Common myeloid progenitor, CD34-positive (primary cell): ENCODE results near the gene HTR1B.
A peak's percentile ranks its signal among the peaks of the same experiment; 100 is the strongest.

Source experiments
- CTCF ChIA-PET: fragments of 350-600 bp; sonication (Branson Sonifier 250); formaldehyde crosslinking; loops from one replicate; lab custom pipeline; 2021; ENCODE audit warnings: antibody characterized with exemption; lab: Charles Lee
- POLR2A ChIA-PET: fragments of 350-600 bp; sonication (Branson Sonifier 250); formaldehyde crosslinking; loops from one replicate; lab custom pipeline; 2021; ENCODE audit warnings: antibody characterized with exemption; lab: Charles Lee
- DNase-seq, 3 donors: peaks; one replicate each; pipeline versions ENCODE4 v3.0.0 to v3.0.0-alpha.2; 2013
- H3K27ac ChIP-seq, 2 experiments: 1 replicate in 1 of 2; 2 replicates in 1 of 2; pipeline ENCODE4 v1.7.0; 2013; ENCODE audit warnings: inconsistent platforms in 2 of 2, low read length in 2 of 2, mild to moderate bottlenecking in 2 of 2, low read depth in 1 of 2, moderate library complexity in 1 of 2; ENCODE audit not compliant: severe bottlenecking in 2 of 2, insufficient read depth in 1 of 2, poor library complexity in 1 of 2
- H3K27me3 ChIP-seq, 5 experiments: replicated peaks in 2 of 5; 1 replicate in 3 of 5; 2 replicates in 2 of 5; pipeline versions ENCODE4 v1.6.1 to v1.7.0; 2013; ENCODE audit warnings: low read length in 4 of 5, mild to moderate bottlenecking in 2 of 5, moderate library complexity in 2 of 5, inconsistent platforms in 1 of 5; ENCODE audit not compliant: insufficient read depth in 5 of 5, control insufficient read depth in 4 of 5
- H3K36me3 ChIP-seq, 4 experiments: 1 replicate in 2 of 4; 2 replicates in 2 of 4; pipeline versions ENCODE4 v1.6.1 to v1.7.0; 2013; ENCODE audit warnings: low read length in 3 of 4, control low read depth in 1 of 4, mild to moderate bottlenecking in 1 of 4; ENCODE audit not compliant: control insufficient read depth in 4 of 4, insufficient read depth in 4 of 4
- H3K4me1 ChIP-seq, 4 experiments: 1 replicate in 3 of 4; 2 replicates in 1 of 4; pipeline versions ENCODE4 v1.6.1 to v1.7.1; 2013; ENCODE audit warnings: low read length in 3 of 4, mild to moderate bottlenecking in 3 of 4, control low read depth in 1 of 4, inconsistent platforms in 1 of 4, moderate library complexity in 1 of 4; ENCODE audit not compliant: control insufficient read depth in 4 of 4, insufficient read depth in 4 of 4; ENCODE audit errors: control extremely low read depth in 1 of 4
- H3K4me3 ChIP-seq, 7 experiments: 1 replicate in 4 of 7; 2 replicates in 3 of 7; pipeline versions ENCODE4 v1.5.1 to v1.7.0; 2013; ENCODE audit warnings: mild to moderate bottlenecking in 7 of 7, low read length in 6 of 7, moderate library complexity in 6 of 7, inconsistent platforms in 2 of 7, low read depth in 2 of 7, control low read depth in 1 of 7; ENCODE audit not compliant: insufficient read depth in 4 of 7, control insufficient read depth in 1 of 7; ENCODE audit errors: extremely low read depth in 1 of 7
- H3K9me3 ChIP-seq, 5 experiments: 1 replicate in 4 of 5; 2 replicates in 1 of 5; pipeline versions ENCODE4 v1.6.1 to v1.7.1; 2013; ENCODE audit warnings: low read length in 4 of 5, mild to moderate bottlenecking in 2 of 5, inconsistent platforms in 1 of 5, low read depth in 1 of 5, moderate library complexity in 1 of 5; ENCODE audit not compliant: control insufficient read depth in 4 of 5, insufficient read depth in 2 of 5; ENCODE audit errors: control extremely low read depth in 1 of 5
- WGBS: methylation state at CpG from one replicate; pipeline ENCODE4 v1.1.5; 2013; ENCODE audit not compliant: insufficient coverage; 5-methylcytosine and 5-hydroxymethylcytosine counted together

Gene HTR1B

GRCh38 chr6:77456531-77457248 is 6.6 kb downstream of the HTR1B start:
- no peak overlapping the region for H3K27ac ChIP-seq
- WGBS = 80% methylated on average over 1 of the region's 5 CpGs
- DNase-seq = peak in 1 of 3 donors; percentile 28
- H3K27me3 ChIP-seq = peaks cover 0 to 5% (median 2%) of the 10 kb centered on the region in 5 experiments
- no peaks in the 10 kb centered on the region for H3K9me3 ChIP-seq
- POLR2A ChIA-PET = no interaction called here
- CTCF ChIA-PET = interaction anchor here (0.8 to 1.6 kb wide), 4 partner anchors 10 to 765 kb away, joined by 3 to 4 read pairs (median 3); no protein-coding TSS in a partner anchor
- no peak overlapping the region for H3K4me3 ChIP-seq
- H3K4me1 ChIP-seq = peaks cover 0 to 4% (median under 1%) of the 10 kb centered on the region in 4 experiments
- H3K36me3 ChIP-seq = no peaks in the 10 kb centered on the region

GRCh38 chr6:77455271-77455670 is 8.0 kb downstream of the HTR1B start:
- no peak for DNase-seq
- no peaks in the 10 kb centered on the region for H3K36me3 ChIP-seq
- H3K27me3 ChIP-seq = peaks cover 0 to 2% (median 0%) of the 10 kb centered on the region in 5 experiments
- CTCF ChIA-PET = no interaction called here
- POLR2A ChIA-PET = no interaction called here
- no peak overlapping the region for H3K4me3 ChIP-seq
- no peaks in the 10 kb centered on the region for H3K9me3 ChIP-seq
- H3K27ac ChIP-seq = no peak overlapping the region
- peaks cover 0 to 2% (median 0%) of the 10 kb centered on the region in 4 experiments for H3K4me1 ChIP-seq

- 80% methylated on average over 1 of the region's 2 CpGs for WGBS
- no peak overlapping the region for H3K4me3 ChIP-seq
- ChIA-PET POLR2A (no interaction called here), CTCF (no interaction called here)
- H3K27ac ChIP-seq = no peak overlapping the region
- no peaks in the 10 kb centered on the region for H3K9me3 ChIP-seq
- no peaks in the 10 kb centered on the region for H3K36me3 ChIP-seq
- H3K27me3 ChIP-seq = no peaks in the 10 kb centered on the region
- DNase-seq = no peak
- H3K4me1 ChIP-seq = peaks cover 0 to 2% (median 0%) of the 10 kb centered on the region in 4 experiments
Measured at GRCh38 chr6:77454386-77454785, 8.9 kb downstream of the HTR1B start.

DNA sequence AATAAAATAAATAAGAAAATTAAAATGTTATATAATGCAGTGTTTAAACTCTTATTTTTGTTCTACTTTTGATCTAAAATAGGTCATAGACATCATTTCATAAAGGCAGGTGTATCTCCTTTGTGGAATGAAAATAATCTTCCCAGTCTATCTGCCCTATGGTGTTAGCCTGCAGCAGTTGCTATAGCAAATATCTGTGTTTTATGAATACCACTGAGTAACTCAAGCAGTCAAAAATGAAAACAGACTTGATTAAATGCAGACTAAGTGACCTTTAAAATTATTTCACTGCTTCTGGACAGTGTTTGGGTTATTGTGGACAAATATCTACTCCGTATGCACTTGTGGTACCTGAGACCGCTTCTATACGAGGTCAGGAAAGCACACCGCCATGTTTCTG is 11.8 kb downstream of the HTR1B start:
- no peak for DNase-seq
- H3K9me3 ChIP-seq = no peaks in the 10 kb centered on the region
- no peaks in the 10 kb centered on the region for H3K27me3 ChIP-seq
- no peak overlapping the region for H3K4me3 ChIP-seq
- 90% methylated on average over 2 of the region's 4 CpGs for WGBS
- no peaks in the 10 kb centered on the region for H3K4me1 ChIP-seq
- ChIA-PET CTCF (no interaction called here), POLR2A (no interaction called here)
- no peaks in the 10 kb centered on the region for H3K36me3 ChIP-seq
- no peak overlapping the region for H3K27ac ChIP-seq

DNA sequence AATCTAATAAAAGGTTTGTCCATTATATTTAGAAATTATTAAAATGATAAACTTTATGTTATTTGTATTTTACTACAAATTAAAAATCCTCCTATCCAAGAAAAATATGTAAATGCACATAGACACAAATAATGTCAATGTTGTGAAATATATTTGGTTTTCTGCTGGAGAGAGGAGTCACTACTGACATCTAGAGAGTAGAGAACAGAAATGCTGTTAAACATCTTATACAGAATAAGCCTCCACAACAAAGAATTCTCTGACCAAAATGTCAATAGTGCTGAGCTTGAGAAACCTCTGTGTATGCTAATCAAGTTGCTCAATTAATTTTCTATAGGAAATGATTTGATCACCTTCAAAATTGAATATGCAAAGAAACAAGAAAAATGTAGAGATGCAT is 12.4 kb downstream of the HTR1B start:
- ChIA-PET CTCF (no interaction called here), POLR2A (no interaction called here)
- H3K27ac ChIP-seq = no peak overlapping the region
- no peak overlapping the region for H3K4me3 ChIP-seq
- H3K27me3 ChIP-seq = no peaks in the 10 kb centered on the region
- H3K9me3 ChIP-seq = no peaks in the 10 kb centered on the region
- H3K4me1 ChIP-seq = no peaks in the 10 kb centered on the region
- DNase-seq = no peak
- no peaks in the 10 kb centered on the region for H3K36me3 ChIP-seq

DNA sequence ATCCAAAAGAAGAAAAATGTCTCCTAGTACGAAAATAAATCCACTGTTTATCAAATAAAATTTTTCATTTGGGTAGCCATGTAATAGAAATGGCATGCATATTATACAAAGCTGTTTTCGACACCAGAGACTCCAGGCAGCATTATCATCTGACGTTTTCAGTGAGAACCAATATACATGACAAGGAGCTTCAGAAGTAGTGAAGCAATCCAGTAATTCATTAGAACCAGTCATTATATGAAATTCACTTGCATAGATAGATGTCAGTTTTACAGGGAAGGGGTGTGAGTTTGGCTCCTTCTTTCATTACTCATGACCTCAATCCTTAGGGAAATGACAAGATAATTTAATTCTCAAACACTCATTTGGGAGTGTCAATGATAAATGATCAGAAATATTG is 14.7 kb downstream of the HTR1B start:
- Histone ChIP-seq H3K4me3 (no peak overlapping the region), H3K9me3 (no peaks in the 10 kb centered on the region), H3K27me3 (no peaks in the 10 kb centered on the region), H3K4me1 (no peaks in the 10 kb centered on the region), H3K36me3 (no peaks in the 10 kb centered on the region), H3K27ac (no peak overlapping the region)
- DNase-seq = no peak
- ChIA-PET CTCF (interaction anchor here (1.4 kb wide), 1 partner anchor 15 kb away, joined by 3 read pairs; the partner anchor contains the start of gene HTR1B), POLR2A (interaction anchor here (0.5 kb wide), 1 partner anchor 21 kb away, joined by 3 read pairs; no protein-coding TSS in a partner anchor)
- no CpG with 5 or more reads among the region's 3 CpGs for WGBS

- no peak for DNase-seq
- no peaks in the 10 kb centered on the region for H3K9me3 ChIP-seq
- POLR2A ChIA-PET = no interaction called here
- CTCF ChIA-PET = no interaction called here
- WGBS = 29% methylated on average over 1 of the region's 1 CpG
- no peak overlapping the region for H3K4me3 ChIP-seq
- H3K27me3 ChIP-seq = no peaks in the 10 kb centered on the region
- H3K4me1 ChIP-seq = no peaks in the 10 kb centered on the region
- no peaks in the 10 kb centered on the region for H3K36me3 ChIP-seq
- no peak overlapping the region for H3K27ac ChIP-seq
Measured at GRCh38 chr6:77447254-77447653, 16.0 kb downstream of the HTR1B start.
